Activated T-cell treated with anti-CD3 and anti-CD28 coated beads for 4 hours (primary cell): ENCODE results near the gene KRT6B.
"Not testable (repeated sequence)": the region's sequence is repeated elsewhere in the genome, so short reads cannot be mapped to it uniquely, and the experiment has no call there.

Experiments used
- DNase-seq: peaks from one replicate; pipeline ENCODE4 v3.0.0-alpha.2; 2020

The KRT6B gene

DNA sequence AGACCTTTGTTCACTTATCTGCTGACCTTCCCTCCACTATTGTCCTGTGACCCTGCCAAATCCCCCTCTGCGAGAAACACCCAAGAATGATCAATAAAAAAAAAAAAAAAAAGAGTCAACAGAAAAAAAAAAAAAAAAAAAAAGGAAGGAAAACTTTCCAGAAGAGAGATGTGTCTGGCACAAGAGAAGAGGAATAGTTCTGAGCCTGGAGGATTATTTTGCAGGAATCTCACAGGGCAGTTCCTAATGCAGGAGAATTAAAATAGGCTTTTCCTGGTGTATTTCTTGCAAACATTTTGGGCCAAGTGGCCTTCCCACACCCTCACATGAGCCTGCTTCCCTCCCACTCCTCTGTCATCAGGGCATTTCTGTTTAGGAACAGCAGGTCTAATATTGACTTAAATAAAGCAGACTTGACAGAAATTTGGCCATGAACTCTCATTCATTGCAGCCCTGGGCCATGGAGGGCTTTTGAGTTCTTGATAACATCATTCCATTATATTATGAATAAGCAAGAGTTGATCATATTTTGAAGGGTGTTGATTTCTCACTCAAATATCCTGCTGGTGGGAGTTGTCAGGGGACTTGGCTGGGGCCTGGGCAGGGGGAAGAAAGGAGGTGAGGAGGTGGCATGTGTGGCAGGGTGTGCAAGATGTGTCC, 41.2 kb downstream of the KRT6B start:
- not testable (repeated sequence) for DNase-seq

DNA sequence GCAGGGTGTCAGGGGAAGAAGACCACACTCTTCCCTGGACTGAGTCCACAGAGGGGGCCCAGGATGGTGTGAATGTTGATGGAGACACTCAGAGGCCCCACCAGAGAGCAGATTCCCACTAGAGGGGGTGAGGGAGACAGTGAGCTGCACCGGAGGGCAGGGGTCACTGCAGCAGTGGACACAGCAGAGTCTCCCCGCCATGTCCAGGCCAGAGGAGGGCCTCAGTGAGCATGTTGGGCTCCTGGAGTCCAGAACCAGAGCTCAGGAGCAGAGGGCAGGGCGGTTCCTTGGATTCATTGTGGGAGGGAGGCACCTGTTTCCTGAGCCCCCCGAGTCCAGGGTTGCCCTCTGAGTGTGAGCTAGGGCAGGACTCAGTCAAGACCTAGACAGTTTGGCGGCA, 44.0 kb downstream of the KRT6B start:
- no peak for DNase-seq

DNA sequence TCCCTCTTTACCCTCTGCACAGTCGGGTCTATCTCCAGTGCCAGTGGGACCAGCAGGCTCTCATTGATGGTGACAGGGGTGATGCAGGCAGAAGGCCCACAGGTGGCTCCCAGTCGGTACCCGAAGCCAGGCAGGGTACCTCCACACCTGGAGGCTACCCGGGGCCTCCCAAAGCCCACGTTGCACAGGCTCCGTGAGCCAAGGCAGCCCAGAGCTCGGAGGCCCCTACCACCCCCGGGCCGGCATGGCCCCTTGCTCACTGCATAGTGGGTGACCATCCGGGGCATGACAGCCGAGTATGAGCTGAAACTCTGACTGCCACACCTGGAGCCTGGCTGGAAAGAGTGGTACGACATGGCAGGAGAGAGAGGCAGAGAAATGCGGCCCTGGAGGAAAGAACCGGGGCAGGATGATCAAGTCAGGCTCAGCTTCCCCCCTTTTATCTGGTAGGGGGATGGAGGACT, 46.0 kb downstream of the KRT6B start, which contains the start of gene KRT82:
Gene KRT82 (minus strand): TSS at position 414 of the 464 bp plus-strand sequence. CDS start 58 bp downstream, at position 356.
- DNase-seq = no peak

DNA sequence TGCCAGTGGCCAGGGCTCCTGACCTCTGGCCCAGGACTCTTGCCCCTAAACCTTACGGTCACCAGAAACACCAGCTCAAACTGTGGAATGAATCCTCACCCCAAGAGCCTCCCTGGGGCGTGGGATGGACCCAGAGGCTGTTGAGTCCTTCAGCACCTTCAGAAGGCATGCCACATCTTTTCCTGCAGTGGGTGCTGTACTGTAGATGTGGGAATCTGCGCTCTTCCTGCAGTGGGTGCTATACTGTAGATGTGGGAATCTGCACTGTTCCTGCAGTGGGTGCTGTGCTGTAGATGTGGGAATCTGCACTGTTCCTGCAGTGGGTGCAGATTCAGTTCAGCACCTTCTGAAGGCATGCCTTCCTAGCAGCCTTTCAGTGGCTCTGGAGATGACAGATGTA, 47.0 kb downstream of the KRT6B start:
- no peak for DNase-seq

DNA sequence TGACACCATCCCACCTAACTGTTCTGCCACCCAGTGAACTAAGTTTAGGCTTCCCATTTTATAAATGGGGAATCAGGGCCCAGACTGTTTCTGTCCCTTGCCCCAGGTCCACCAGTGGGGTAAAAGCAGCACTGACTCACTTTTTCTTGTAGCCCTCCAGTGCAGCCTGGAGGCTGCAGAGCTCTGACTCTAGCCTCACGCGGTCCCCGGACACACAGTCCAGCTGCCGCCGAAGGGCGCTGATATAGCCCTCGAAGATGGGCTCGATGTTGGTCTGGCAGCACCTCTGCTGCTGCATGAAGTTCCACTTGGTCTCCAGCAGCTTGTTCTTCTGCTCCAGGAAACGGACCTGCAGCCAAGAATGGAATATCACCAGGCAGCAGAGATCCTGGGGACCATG, 48.4 kb downstream of the KRT6B start:
- no peak for DNase-seq

DNA sequence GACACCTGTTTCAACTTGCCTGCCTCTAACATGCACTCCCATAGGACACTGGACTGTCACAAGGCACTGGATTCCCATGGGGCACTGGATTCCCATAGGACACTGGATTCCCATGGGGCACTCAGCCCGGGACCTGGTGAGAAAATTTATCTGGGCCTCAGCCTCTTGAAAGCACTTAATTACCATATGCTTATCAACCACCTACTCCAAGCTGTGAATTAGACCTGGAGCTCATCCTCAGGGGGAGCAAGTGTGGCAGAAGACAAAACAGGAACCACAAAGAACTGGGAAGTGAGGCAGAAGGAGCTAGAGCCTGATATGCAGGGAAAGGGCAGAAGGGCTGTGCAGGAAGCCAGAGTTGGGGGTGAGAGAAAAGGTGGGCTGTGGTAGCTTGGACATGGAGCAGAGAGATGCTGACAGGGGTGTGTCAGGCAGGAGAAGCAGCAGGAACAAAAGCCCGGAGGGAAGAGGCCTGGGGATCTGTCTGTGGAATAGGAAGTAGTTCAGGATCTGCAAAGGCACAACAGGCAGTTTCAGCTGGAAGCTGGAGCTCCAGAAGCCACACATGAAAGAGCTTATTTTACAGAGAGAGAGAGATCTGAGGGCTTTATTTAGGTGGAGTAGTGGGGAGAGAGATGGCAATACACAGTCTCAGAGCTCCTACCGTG, 48.9 kb downstream of the KRT6B start:
- no peak for DNase-seq

DNA sequence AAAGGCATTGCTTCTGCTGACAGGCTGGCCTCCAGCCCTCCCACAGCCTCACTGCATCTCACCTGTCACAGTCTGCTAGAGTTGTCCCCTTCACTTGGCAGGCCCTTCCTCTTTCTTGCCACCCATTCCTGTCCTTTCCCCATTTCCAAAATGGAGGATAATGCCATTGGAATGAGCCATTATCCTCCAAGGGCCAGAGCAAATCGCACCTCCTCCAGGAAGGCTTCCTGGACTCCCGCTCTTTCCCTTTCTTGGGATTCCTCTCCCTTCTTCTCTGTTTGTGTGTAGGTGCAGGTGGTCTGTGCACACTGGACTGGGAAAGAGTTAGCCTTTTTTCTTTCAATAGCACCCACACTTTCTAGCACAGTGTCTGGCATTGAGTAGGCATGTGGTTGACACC, 49.6 kb downstream of the KRT6B start:
- no peak for DNase-seq

DNA sequence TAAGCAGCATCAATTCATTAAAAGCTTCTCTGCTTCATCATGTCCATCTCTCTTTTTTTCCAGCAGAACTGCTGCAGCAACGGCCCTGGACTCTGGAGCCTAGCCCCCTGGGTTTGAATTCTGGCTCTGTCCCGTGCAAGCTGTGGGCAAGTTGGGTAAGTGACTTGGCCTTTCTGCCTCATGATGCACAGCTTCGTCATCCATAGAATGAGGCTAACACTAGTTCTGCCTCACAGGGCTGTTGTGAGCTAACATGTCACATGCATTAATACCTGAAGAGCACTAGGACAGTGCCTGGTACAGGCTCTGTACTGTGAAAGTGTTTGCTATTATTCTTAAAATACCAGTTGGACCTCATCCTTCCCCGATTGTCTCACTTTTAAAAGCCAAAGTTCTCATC, 50.0 kb downstream of the KRT6B start:
- no peak for DNase-seq

DNA sequence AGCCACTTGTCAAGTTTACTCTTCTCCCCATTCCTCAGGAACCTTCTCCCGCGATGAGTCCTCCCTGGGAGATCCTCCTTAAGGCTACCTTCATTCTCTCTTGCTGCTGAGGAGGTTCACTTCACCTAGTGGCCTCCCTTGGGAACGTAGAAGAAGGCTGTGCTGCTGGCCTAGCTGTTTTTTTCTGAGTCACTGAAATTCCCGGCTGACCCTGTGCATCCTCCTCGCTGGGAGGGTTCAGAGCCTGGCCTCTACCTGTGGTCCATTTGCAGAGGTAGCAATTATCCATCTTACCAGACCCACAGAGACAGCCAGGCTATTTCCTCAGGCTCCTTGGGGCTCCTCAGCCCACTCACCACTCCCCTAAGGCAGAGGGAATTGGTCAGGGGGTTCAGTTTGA, 50.4 kb downstream of the KRT6B start:
- no peak for DNase-seq

DNA sequence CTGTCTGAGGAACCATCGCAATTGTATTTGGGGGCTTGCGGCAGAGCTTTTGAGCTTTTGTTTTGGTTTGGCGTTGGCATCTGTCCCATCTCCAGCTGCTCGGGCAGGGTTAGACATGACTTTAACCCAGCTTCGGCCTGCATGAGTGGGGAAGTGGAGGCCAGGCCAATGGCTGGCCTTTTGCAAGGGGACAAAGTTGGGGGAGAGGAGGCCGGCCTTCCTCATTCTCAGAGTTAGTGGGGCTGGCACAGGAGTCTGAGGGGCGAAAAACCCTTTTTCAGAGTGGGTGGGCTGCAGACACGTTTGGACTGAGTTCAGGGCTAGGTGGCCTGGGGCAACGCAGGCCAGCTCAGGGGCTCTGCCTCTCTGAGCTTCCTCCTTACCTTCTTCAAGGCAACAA, 51.0 kb downstream of the KRT6B start:
- DNase-seq = no peak

DNA sequence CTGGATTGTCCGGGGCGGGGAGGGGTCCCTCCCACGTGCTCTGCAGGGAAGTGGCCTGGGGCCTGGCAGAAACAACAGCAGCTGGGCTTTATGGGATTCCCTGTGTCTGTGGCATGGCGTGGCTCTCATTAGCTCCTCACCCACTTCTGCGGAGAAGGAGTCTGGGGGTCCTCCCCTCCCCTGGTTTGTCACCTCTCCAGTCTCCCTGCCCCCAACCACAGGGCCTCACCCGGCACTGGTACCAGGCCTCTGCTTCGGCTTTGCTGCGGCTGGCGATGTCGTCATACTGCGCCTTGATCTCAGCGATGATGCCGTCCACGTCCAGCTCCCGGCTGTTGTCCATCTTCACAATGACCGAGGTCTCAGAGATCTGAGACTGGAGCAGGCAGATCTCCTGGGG, 52.2 kb downstream of the KRT6B start:
- DNase-seq = no peak

DNA sequence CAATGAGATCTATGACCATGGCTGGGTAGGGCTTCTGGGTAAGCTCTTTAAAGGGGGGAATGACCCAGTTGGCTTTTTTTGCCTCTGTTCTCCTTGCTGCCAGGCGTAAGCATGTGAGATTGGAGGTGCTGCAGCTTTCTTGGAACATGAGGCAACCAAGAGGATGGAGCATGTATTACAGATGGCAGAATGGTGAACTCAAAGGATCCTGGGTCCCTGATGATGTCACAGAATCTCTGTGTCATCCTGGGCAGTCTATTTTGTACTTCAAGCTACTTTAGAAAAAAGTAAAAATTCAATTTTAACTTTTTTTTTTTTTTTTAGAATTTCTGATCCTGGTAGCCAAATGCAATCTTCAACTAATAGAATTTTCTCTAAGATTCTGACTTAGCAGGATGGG, 53.8 kb downstream of the KRT6B start:
- DNase-seq = no peak

DNA sequence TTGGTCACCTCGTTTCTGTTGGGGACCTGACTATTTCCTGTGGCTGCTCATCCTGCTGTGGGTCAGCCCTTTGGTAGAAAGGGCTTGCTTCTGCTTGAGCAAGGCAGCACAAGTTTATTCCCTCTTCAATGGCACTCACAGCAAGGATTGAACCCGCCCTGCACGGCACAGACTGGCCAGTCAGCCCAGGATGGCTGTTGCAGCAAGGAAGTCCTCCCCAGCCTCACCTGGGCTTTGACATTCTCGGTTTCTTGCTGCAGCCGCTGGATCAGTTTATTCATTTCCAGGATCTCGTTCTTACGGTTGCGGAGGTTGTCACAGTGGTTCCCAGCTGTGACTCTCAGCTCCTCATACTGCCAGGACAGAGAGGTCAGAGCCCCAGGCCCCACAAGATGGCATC, 55.3 kb downstream of the KRT6B start:
- no peak for DNase-seq
